Omental fat pad (tissue), 4 donors: ENCODE data around the gene NUBP2. TPM values are rescaled to one million over a fixed set of nuclear protein-coding genes. Genes with fewer than 3 reads are reported as not detected.

Source experiments
- ATAC-seq: fragments of 150-250 bp; one replicate; pipeline ENCODE4 v1.9.1; 2016; ENCODE audit warnings: mild to moderate bottlenecking, moderate library complexity; ENCODE audit not compliant: low FRiP score
- DNase-seq: peaks from one replicate; pipeline ENCODE4 v3.0.0-alpha.2; 2019; ENCODE audit warnings: low spot score
- total RNA-seq, 4 donors: library from RNA; depleted of rRNA; stranded (reverse); fragments of >200 nt; gene quantifications; one replicate each; pipeline ENCODE4 v1.1.0, GENCODE V29; 2016
- TF ChIP-seq, protein P1 (sequence below), 3 donors: fragments of 450-650 bp; IDR thresholded peaks; one replicate each; pipeline ENCODE4 v1.5.1; 2016 to 2017; ENCODE audit warnings: antibody characterized with exemption in 3 of 3, mild to moderate bottlenecking in 3 of 3, moderate library complexity in 2 of 3

The NUBP2 gene
- total RNA-seq, 4 donors from 2014 or later, result 49.2 to 85.9 (median 60.2) TPM

DNA sequence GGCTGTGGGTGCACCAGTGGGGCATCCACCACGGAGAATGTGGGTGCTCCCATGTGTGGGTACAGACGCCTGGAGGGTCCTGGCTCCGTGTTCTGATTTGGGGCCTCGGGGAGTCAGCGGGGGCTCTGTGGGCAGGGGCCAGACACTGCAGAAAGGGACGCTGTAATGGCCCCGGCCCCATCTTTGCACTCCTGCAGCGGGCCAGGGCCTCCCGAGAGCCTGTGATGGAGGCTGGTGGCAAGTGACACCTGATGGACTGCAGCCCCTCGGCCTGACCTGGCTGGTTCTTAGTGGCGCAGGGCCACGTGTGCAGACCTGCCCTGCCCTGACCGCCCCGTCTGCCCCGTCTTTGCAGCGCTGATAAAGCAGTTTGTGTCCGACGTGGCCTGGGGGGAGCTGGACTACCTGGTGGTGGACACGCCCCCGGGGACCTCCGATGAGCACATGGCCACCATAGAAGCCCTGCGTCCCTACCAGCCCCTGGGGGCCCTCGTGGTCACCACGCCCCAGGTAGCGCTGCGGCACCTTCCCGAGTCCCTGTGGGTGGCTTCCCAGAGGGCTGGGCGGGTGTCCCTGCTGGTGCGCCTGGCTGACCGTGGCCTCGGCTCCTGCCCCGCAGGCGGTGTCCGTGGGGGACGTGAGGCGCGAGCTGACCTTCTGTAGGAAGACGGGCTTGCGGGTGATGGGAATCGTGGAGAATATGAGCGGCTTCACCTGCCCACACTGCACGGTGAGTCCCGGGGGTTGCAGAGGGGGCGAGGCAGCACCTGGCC is 4.7 kb downstream of the NUBP2 start:
- DNase-seq, result no peak
- TF ChIP-seq, protein P1, sequence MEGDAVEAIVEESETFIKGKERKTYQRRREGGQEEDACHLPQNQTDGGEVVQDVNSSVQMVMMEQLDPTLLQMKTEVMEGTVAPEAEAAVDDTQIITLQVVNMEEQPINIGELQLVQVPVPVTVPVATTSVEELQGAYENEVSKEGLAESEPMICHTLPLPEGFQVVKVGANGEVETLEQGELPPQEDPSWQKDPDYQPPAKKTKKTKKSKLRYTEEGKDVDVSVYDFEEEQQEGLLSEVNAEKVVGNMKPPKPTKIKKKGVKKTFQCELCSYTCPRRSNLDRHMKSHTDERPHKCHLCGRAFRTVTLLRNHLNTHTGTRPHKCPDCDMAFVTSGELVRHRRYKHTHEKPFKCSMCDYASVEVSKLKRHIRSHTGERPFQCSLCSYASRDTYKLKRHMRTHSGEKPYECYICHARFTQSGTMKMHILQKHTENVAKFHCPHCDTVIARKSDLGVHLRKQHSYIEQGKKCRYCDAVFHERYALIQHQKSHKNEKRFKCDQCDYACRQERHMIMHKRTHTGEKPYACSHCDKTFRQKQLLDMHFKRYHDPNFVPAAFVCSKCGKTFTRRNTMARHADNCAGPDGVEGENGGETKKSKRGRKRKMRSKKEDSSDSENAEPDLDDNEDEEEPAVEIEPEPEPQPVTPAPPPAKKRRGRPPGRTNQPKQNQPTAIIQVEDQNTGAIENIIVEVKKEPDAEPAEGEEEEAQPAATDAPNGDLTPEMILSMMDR (IDR thresholded peaks at IDR 0.05), result no peak
- no peak for ATAC-seq

GRCh38 chr16:1788095-1788707 is 5.4 kb downstream of the NUBP2 start:
- ATAC-seq, result no peak
- TF ChIP-seq, protein P1 (IDR thresholded peaks at IDR 0.05), result no peak
- no peak for DNase-seq

- TF ChIP-seq, protein P1 (IDR thresholded peaks at IDR 0.05), result no peak
Measured at GRCh38 chr16:1788708-1789100, 5.9 kb downstream of the NUBP2 start.

GRCh38 chr16:1789643-1790045 is 6.9 kb downstream of the NUBP2 start:
- ATAC-seq (no peak), DNase-seq (no peak)
- TF ChIP-seq, protein P1 (IDR thresholded peaks at IDR 0.05), result no peak

More at GRCh38 chr16:1788708-1789100, 5.9 kb downstream of the NUBP2 start:
- ATAC-seq (no peak), DNase-seq (no peak)

DNA sequence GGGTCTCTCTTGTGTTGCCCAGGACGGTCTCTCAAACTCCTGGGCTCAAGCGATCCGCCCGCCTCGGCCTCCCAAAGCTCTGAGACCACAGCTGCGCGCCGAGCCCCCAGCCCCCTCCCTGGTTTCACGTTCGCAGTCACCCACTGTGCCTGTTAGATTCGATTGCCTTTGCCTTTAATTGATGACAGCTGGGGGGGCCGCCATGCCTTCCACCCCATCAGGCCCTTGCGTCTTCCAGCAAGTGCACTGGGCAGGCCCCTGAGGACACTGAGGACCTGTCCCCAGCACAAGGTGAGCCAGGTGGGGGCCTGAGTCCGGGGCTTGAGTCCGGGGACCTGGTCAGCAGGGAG is 7.5 kb downstream of the NUBP2 start:
- DNase-seq, result no peak
- no peak for ATAC-seq
- TF ChIP-seq, protein P1 (IDR thresholded peaks at IDR 0.05), result no peak

GRCh38 chr16:1790611-1791255 is 8.0 kb downstream of the NUBP2 start:
- ATAC-seq (no peak), DNase-seq (no peak)
- TF ChIP-seq, protein P1 (IDR thresholded peaks at IDR 0.05), result no peak
